Neural progenitor cell (in vitro differentiated cells): ENCODE measurements around the gene TSPAN4. TPM values are rescaled to one million over a fixed set of nuclear protein-coding genes. Genes with fewer than 3 reads are reported as not detected.

Experiments used
- DNase-seq: peaks from one replicate; pipeline ENCODE4 v3.0.0-alpha.2; 2016; ENCODE audit warnings: low spot score
- H2AFZ ChIP-seq: fragments of 200-600 bp; sonication (generic); replicated peaks from 2 replicates; pipeline ENCODE4 v1.6.1; 2016; ENCODE audit warnings: antibody characterized with exemption
- H3F3A ChIP-seq: fragments of 200-600 bp; sonication (generic); 2 replicates; pipeline ENCODE4 v1.6.1; 2016; ENCODE audit warnings: antibody characterized with exemption, low read depth
- H3K27ac ChIP-seq: fragments of 200-600 bp; sonication (generic); 2 replicates; pipeline ENCODE4 v1.5.1; 2016; ENCODE audit warnings: mild to moderate bottlenecking
- H3K27me3 ChIP-seq: fragments of 200-600 bp; sonication (generic); 2 replicates; pipeline ENCODE4 v1.6.1; 2016; ENCODE audit warnings: mild to moderate bottlenecking, moderate library complexity
- H3K36me3 ChIP-seq: fragments of 200-600 bp; sonication (generic); 2 replicates; pipeline ENCODE4 v1.5.1; 2016
- H3K4me1 ChIP-seq: fragments of 200-600 bp; sonication (generic); 2 replicates; pipeline ENCODE4 v1.6.1; 2016; ENCODE audit warnings: mixed run types
- H3K4me2 ChIP-seq: fragments of 200-600 bp; sonication (generic); 2 replicates; pipeline ENCODE4 v1.6.1; 2016
- H3K4me3 ChIP-seq: fragments of 200-600 bp; sonication (generic); 2 replicates; pipeline ENCODE4 v1.5.1; 2016
- H3K79me2 ChIP-seq: fragments of 200-600 bp; sonication (generic); 2 replicates; pipeline ENCODE4 v1.6.1; 2016; ENCODE audit warnings: low read depth
- H3K9ac ChIP-seq: fragments of 200-600 bp; sonication (generic); 2 replicates; pipeline ENCODE4 v1.6.1; 2016
- H3K9me3 ChIP-seq: fragments of 200-600 bp; sonication (generic); 2 replicates; pipeline ENCODE4 v1.5.1; 2016; ENCODE audit warnings: low read depth
- H4K20me1 ChIP-seq: fragments of 200-600 bp; sonication (generic); 2 replicates; pipeline ENCODE4 v1.6.1; 2016; ENCODE audit warnings: low read depth
- H3K27ac Mint-ChIP-seq: 3 replicates; pipeline ENCODE4 v1.8.0; 2021; ENCODE audit warnings: mixed read lengths
- H3K27me3 Mint-ChIP-seq: 2 replicates; pipeline ENCODE4 v1.8.0; 2022; ENCODE audit warnings: low read depth, mild to moderate bottlenecking, inconsistent platforms, moderate library complexity, mixed read lengths; ENCODE audit not compliant: insufficient read depth
- H3K36me3 Mint-ChIP-seq: 3 replicates; pipeline ENCODE4 v1.8.0; 2021; ENCODE audit warnings: mixed read lengths
- H3K4me1 Mint-ChIP-seq: 3 replicates; pipeline ENCODE4 v1.8.0; 2021; ENCODE audit warnings: mixed read lengths
- H3K4me3 Mint-ChIP-seq: 3 replicates; pipeline ENCODE4 v1.8.0; 2021; ENCODE audit warnings: mild to moderate bottlenecking, moderate library complexity, mixed read lengths
- H3K9me3 Mint-ChIP-seq: 3 replicates; pipeline ENCODE4 v1.8.0; 2020; ENCODE audit warnings: mixed read lengths
- EZH2 ChIP-seq: fragments of 200-600 bp; sonication (generic); IDR thresholded peaks from 2 replicates; pipeline ENCODE4 v1.6.1; 2017; ENCODE audit warnings: antibody characterized with exemption, mild to moderate bottlenecking, moderate library complexity
- EZH2phosphoT487 ChIP-seq: fragments of 200-600 bp; sonication (generic); IDR thresholded peaks from 2 replicates; pipeline ENCODE4 v1.6.1; 2017; ENCODE audit warnings: antibody characterized with exemption
- total RNA-seq: library from RNA; depleted of rRNA; stranded (reverse); fragments of >200 nt; gene quantifications from 2 replicates; pipeline ENCODE4 v1.2.3, GENCODE V29; 2015; ENCODE audit warnings: low replicate concordance
- TF ChIP-seq, protein P1 (sequence below): fragments of 200-600 bp; sonication (generic); IDR thresholded peaks from 2 replicates; pipeline ENCODE4 v1.5.1; 2017; ENCODE audit warnings: antibody characterized with exemption, mild to moderate bottlenecking

The TSPAN4 gene
- total RNA-seq, 1 donor from 2014 or later: 19.6 TPM

DNA sequence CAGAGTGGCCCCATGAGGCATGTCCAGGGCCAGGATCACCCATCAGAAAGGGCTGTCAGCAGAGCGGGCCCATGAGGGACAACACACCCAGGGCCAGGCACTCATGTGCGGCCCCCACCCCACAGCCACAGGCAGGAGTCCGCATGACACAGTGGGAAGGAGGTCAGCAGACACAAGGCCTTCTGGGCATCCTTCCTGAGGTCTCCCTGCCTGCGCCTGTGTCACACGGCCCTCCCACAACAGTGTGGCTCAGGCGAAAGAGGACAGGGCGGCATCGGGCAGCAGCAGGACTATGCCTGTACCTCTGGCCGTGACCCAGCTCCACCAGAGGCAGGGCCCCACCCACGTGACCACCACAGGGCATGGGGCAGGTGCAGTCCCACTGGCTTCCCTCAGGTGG, 40.9 kb downstream of the TSPAN4 start:
- no peaks in the 10 kb centered on the region for H3K9me3 ChIP-seq
- Mint-ChIP-seq H3K4me3 (no peak overlapping the region), H3K4me1 (no peaks in the 10 kb centered on the region), H3K27ac (no peak overlapping the region), H3K27me3 (peaks cover 4% of the 10 kb centered on the region), H3K9me3 (no peaks in the 10 kb centered on the region), H3K36me3 (peaks cover 22% of the 10 kb centered on the region)
- H3K79me2 ChIP-seq: no peaks in the 10 kb centered on the region
- H3K4me3 ChIP-seq: no peak overlapping the region
- no peak overlapping the region for H3K9ac ChIP-seq
- H3K4me1 ChIP-seq: no peaks in the 10 kb centered on the region
- H3K27ac ChIP-seq: no peak overlapping the region
- no peaks in the 10 kb centered on the region for H3K27me3 ChIP-seq
- no peaks in the 10 kb centered on the region for H4K20me1 ChIP-seq
- H2AFZ ChIP-seq: no peak overlapping the region
- TF ChIP-seq EZH2 (no peak), EZH2phosphoT487 (no peak)
- TF ChIP-seq, protein P1, sequence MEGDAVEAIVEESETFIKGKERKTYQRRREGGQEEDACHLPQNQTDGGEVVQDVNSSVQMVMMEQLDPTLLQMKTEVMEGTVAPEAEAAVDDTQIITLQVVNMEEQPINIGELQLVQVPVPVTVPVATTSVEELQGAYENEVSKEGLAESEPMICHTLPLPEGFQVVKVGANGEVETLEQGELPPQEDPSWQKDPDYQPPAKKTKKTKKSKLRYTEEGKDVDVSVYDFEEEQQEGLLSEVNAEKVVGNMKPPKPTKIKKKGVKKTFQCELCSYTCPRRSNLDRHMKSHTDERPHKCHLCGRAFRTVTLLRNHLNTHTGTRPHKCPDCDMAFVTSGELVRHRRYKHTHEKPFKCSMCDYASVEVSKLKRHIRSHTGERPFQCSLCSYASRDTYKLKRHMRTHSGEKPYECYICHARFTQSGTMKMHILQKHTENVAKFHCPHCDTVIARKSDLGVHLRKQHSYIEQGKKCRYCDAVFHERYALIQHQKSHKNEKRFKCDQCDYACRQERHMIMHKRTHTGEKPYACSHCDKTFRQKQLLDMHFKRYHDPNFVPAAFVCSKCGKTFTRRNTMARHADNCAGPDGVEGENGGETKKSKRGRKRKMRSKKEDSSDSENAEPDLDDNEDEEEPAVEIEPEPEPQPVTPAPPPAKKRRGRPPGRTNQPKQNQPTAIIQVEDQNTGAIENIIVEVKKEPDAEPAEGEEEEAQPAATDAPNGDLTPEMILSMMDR: no peak
- H3K36me3 ChIP-seq: no peaks in the 10 kb centered on the region
- H3F3A ChIP-seq: no peaks in the 10 kb centered on the region
- H3K4me2 ChIP-seq: no peak overlapping the region
- DNase-seq: no peak

DNA sequence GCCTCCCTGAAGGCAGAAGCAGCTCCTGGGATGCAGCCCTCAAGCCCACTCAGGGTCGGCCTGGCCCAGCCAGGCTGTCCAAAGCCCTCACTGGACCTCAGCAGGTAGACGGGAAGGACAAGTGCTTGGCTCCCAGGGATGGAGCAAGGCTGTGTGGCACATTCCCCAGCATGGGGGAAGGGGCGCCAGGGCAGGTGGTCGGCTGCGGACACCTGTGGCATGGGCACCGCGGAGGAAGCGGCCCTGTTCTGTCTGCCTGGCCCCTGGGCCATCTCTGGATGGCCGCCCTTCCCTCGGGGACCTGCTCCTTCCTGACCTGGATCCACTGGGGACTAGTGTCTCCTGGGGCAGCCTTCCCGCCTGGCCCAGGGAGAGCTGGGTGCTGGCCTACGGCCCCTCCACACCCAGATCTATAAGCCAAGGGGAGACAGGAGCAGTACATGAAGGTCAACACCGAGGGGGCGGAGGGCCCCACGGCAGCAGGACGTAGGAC, 42.0 kb downstream of the TSPAN4 start:
- no peak overlapping the region for H3K4me2 ChIP-seq
- H3K9me3 ChIP-seq: no peaks in the 10 kb centered on the region
- Mint-ChIP-seq H3K27me3 (peaks cover 2% of the 10 kb centered on the region), H3K36me3 (peaks cover 19% of the 10 kb centered on the region), H3K4me1 (peaks cover 2% of the 10 kb centered on the region), H3K27ac (no peak overlapping the region), H3K4me3 (no peak overlapping the region), H3K9me3 (no peaks in the 10 kb centered on the region)
- no peak overlapping the region for H3K4me3 ChIP-seq
- H3K27me3 ChIP-seq: no peaks in the 10 kb centered on the region
- H3K9ac ChIP-seq: no peak overlapping the region
- H3K36me3 ChIP-seq: no peaks in the 10 kb centered on the region
- H3K27ac ChIP-seq: no peak overlapping the region
- H3K79me2 ChIP-seq: no peaks in the 10 kb centered on the region
- H2AFZ ChIP-seq: no peak overlapping the region
- no peak for DNase-seq
- TF ChIP-seq EZH2: no peak
- no peak for TF ChIP-seq EZH2phosphoT487
- TF ChIP-seq, protein P1: no peak
- H3F3A ChIP-seq: no peaks in the 10 kb centered on the region
- peaks cover 2% of the 10 kb centered on the region for H4K20me1 ChIP-seq
- no peaks in the 10 kb centered on the region for H3K4me1 ChIP-seq

DNA sequence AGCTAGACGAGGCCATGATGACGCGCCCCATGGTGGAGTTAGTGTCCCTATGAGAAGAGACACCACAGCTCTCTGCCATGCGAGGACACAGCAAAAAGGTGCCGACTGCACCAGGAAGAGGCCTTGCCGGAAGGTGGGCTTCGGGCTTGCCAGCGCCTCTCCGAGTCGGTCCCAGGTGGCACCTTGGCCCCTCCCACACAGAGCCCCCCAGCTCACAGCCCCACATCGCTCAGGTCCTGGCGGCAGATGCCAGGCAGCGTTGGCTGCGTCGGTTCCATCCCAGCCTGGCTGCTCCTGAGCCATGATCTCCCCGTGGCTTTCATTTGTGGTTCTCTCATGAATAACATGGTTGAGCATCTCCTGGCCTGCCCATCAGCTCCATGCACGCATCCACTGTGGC, 43.9 kb downstream of the TSPAN4 start:
- Histone ChIP-seq H3K4me3 (no peak overlapping the region), H3F3A (no peaks in the 10 kb centered on the region), H4K20me1 (peaks cover 20% of the 10 kb centered on the region), H3K27me3 (no peaks in the 10 kb centered on the region), H3K79me2 (no peaks in the 10 kb centered on the region), H3K4me1 (peaks cover 12% of the 10 kb centered on the region), H3K36me3 (no peaks in the 10 kb centered on the region), H3K27ac (no peak overlapping the region), H3K4me2 (no peak overlapping the region), H3K9me3 (no peaks in the 10 kb centered on the region), H3K9ac (no peak overlapping the region), H2AFZ (no peak overlapping the region)
- no peak for DNase-seq
- peaks cover 5% of the 10 kb centered on the region for H3K27me3 Mint-ChIP-seq
- no peak overlapping the region for H3K27ac Mint-ChIP-seq
- peaks cover 15% of the 10 kb centered on the region for H3K36me3 Mint-ChIP-seq
- no peak for TF ChIP-seq EZH2phosphoT487
- TF ChIP-seq, protein P1: no peak
- no peak for TF ChIP-seq EZH2
- H3K9me3 Mint-ChIP-seq: no peaks in the 10 kb centered on the region
- H3K4me1 Mint-ChIP-seq: peaks cover 2% of the 10 kb centered on the region
- no peak overlapping the region for H3K4me3 Mint-ChIP-seq
